Heart right ventricle (tissue), 16 donors: ENCODE results near the gene GPR162. TPM values are rescaled to one million over a fixed set of nuclear protein-coding genes. Genes with fewer than 3 reads are reported as not detected.

ENCODE experiments used
- ATAC-seq, 8 donors: fragments of 200-7000 bp; cut with Tn5 transposase; one replicate each; pipeline ENCODE4 v1.9.1; 2020; ENCODE audit warnings: mild to moderate bottlenecking in 8 of 8, moderate library complexity in 8 of 8, moderate number of reproducible peaks in 1 of 8
- DNase-seq, 2 donors: peaks; one replicate each; pipeline ENCODE4 v3.0.0-alpha.2; 2020
- H3K27ac ChIP-seq, 10 donors: fragments of 200-600 bp; sonication (generic) in 2 of 10; one replicate each; pipeline versions ENCODE4 v1.5.0 to v1.8.0; 2020 to 2022; ENCODE audit warnings: mild to moderate bottlenecking in 3 of 10
- H3K27me3 ChIP-seq, 7 donors: fragments of 200-600 bp; one replicate each; pipeline ENCODE4 v1.8.0; 2021 to 2022; ENCODE audit warnings: mild to moderate bottlenecking in 2 of 7
- H3K36me3 ChIP-seq, 9 donors: fragments of 200-600 bp; sonication (generic) in 1 of 9; one replicate each; pipeline versions ENCODE4 v1.5.0 to v1.8.0; 2020 to 2022; ENCODE audit warnings: mild to moderate bottlenecking in 2 of 9
- H3K4me1 ChIP-seq, 9 donors: fragments of 200-600 bp; sonication (generic) in 1 of 9; one replicate each; pipeline versions ENCODE4 v1.5.0 to v1.8.0; 2020 to 2022; ENCODE audit warnings: mild to moderate bottlenecking in 4 of 9
- H3K4me3 ChIP-seq, 10 donors: fragments of 200-600 bp; sonication (generic) in 2 of 10; one replicate each; pipeline versions ENCODE4 v1.5.0 to v1.8.0; 2020 to 2022; ENCODE audit warnings: mild to moderate bottlenecking in 7 of 10, moderate library complexity in 2 of 10
- H3K9me3 ChIP-seq, 11 donors: fragments of 200-600 bp in 10 of 11; sonication (generic) in 2 of 11; one replicate each; pipeline versions ENCODE4 v1.5.0 to v1.8.0; 2013 to 2022; ENCODE audit warnings: mild to moderate bottlenecking in 2 of 11, control low read depth in 1 of 11, moderate library complexity in 1 of 11
- CTCF ChIP-seq, 9 donors: fragments of 200-600 bp; sonication (generic) in 2 of 9; IDR thresholded peaks; one replicate each; pipeline versions ENCODE4 v1.5.0 to v1.8.0; 2021 to 2022; ENCODE audit warnings: antibody characterized with exemption in 9 of 9, mild to moderate bottlenecking in 5 of 9, moderate library complexity in 1 of 9
- WGBS, 2 donors: extraction: QIAGEN DNeasy Blood & Tissue Kit; methylation state at CpG; one replicate each; pipeline ENCODE4 v1.1.7; 2013; ENCODE audit warnings: inconsistent platforms in 1 of 2; 5-methylcytosine and 5-hydroxymethylcytosine counted together
- intact Hi-C, 10 donors: fragments of 100-400 bp; cut with DNase I; formaldehyde crosslinking; loops; one replicate each; pipeline versions ENCODE4 v1.11.1 to v1.14.2; 2022
- polyA plus RNA-seq, 2 donors: library from polyadenylated mRNA; stranded (reverse); fragments of 200-250 nt; gene quantifications; one replicate each; pipeline ENCODE4 v1.2.3, GENCODE V29; 2013
- total RNA-seq, 10 donors: library from RNA; stranded (reverse); fragmentation: NEBNext Ultra II Directional in 3 of 10; extraction: Animal tissue kit (Norgen Biotek cat#: 25700) in 3 of 10; gene quantifications; one replicate each; pipeline versions ENCODE4 v1.2.1 to v1.2.4, GENCODE V29; 2021 to 2023
- donor health status: Arrhythmogenic right ventricular cardiomyopathy.
- donor health status: ischemic (EF 13 %, LVEDD 7.1; RV severe dilation, severe dysfunction).
- donor health status: healthy with polysubstance abuse.
- donor health status: DM: no; HTN: yes; CAD: no.
- donor health status: DM: no; HTN: no; CAD: no.
- donor health status: ischemic (EF 25% LVEDD 6.9; RV normal size, moderate dysfunction).
- donor health status: ischemic (EF 25% LVEDD 5.7; RV mildly dilated, moderate dysfunction).
- donor health status: healthy.
- donor health status: DM: yes; HTN: yes; CAD: no.
- donor health status: Ischemic cardiomyopathy.
- donor health status: ischemic (EF 35%, LVEDD 5.7; RV mildly dilated, moderate dysfunction).
- donor health status: nonischemic (EF 11% LVEDD 7.7; RV severe dilation, severe dysfunction).
- donor health status: DM: yes; HTN: yes; CAD: no.
- donor health status: PGD.
- donor health status: ischemic (EF 29% LVEDD 5.4; RV normal size, mild dysfunction).
- donor health status: nonischemic (EF 23%, LVEDD 6.1; RV moderate dilation, normal function).

The GPR162 gene
- total and polyA plus RNA-seq, 12 donors, result 1.8 to 16.8 (median 4.2) TPM

DNA sequence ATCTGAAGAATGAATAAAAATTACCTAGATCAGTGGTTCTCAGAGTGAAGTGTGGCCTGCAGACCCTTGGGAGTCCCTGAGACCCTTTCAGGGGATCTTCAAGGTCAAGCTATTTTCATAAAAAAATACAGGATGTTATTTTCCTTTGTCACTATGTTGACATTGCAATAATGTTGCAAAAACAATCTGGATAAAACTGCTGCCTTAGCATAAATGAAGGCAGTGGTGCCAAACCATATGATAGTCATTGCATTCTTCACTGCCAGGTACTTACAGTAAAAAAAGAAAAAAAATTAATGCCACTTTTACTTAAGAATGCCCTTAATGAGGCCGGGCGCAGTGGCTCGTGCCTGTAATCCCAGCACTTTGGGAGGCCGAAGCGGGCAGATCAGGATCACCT, 34.3 kb upstream of the GPR162 start:
- DNase-seq, result no peak
- H3K4me1 ChIP-seq, result peaks cover 0 to 43% (median 11%) of the 10 kb centered on the region in 9 donors
- intact Hi-C loops, result loop anchor here in 2 of 10 donors (5.0 kb wide), 1 partner anchor 35 kb away; the partner anchor contains the start of gene GPR162 (in 2 of the 2)
- ATAC-seq, result no peak
- 98% methylated on average over 5 of the region's 5 CpGs for WGBS, 2 donors
- no peaks in the 10 kb centered on the region for H3K9me3 ChIP-seq
- no peak overlapping the region for H3K4me3 ChIP-seq
- TF ChIP-seq CTCF (IDR thresholded peaks at IDR 0.05), result no peak
- no peaks in the 10 kb centered on the region for H3K36me3 ChIP-seq
- H3K27me3 ChIP-seq, result no peaks in the 10 kb centered on the region
- peak overlapping the region in 3 of 10 donors; percentile 10 to 38 (median 13) for H3K27ac ChIP-seq

DNA sequence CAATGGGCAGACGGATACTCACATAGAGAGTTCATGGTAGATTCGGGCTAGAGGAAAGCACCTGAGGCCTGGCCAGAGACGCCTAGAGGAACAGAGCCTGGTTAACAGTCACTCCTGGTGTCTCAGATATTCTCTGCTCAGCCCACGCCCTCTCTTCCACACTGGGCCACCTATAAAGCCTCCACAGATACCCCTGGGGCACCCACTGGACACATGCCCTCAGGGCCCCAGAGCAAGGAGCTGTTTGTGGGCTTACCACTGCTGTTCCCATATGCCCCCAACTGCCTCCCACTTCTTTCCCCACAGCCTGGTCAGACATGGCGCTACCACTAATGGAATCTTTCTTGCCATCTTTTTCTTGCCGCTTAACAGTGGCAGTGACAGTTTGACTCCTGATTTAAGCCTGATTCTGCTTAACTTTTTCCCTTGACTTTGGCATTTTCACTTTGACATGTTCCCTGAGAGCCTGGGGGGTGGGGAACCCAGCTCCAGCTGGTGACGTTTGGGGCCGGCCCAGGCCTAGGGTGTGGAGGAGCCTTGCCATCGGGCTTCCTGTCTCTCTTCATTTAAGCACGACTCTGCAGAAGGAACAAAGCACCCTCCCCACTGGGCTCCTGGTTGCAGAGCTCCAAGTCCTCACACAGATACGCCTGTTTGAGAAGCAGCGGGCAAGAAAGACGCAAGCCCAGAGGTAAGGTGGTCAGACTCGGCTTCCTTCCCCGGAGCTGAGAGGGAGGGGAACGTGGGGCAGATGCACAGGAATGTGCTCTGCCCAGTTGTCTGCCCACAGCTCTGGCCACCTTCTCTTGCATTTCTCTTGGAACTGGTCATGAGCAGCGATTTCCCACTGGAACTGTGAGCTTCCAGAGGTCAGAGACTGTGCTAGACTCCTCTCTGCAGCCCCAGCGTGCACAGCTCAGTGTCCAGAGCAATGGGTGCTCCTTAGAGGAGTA, 32.4 kb upstream of the GPR162 start, which contains the start of gene CD4:
Gene CD4, plus strand, starts transcription at position 557 of the 953 bp plus-strand sequence. CDS start 10,611 bp downstream, outside the sequence.
- H3K27me3 ChIP-seq, result peaks cover 0 to 1% (median 0%) of the 10 kb centered on the region in 7 donors
- intact Hi-C loops, result loop anchor here in 2 of 10 donors (5.0 kb wide), 1 partner anchor 33 kb away; the partner anchor contains the start of gene GPR162 (in 2 of the 2)
- ATAC-seq (peak; percentile 50 to 82 (median 72)), DNase-seq (peak; percentile 59 to 70)
- WGBS, 2 donors, result 65 to 67% methylated on average over 18 of the region's 18 CpGs
- peaks cover 0 to 1% (median 0%) of the 10 kb centered on the region in 9 donors for H3K36me3 ChIP-seq
- H3K27ac ChIP-seq, result peak within 1 kb of the TSS in 5 of 10 donors; percentile 14 to 86 (median 28)
- H3K4me1 ChIP-seq, result peaks cover 0 to 51% (median 15%) of the 10 kb centered on the region in 9 donors
- peak within 1 kb of the TSS in 7 of 10 donors; percentile 7 to 56 (median 41) for H3K4me3 ChIP-seq
- no peaks in the 10 kb centered on the region for H3K9me3 ChIP-seq
- TF ChIP-seq CTCF (IDR thresholded peaks at IDR 0.05), result no peak

- Histone ChIP-seq H3K27me3 (peaks cover 0 to 4% (median 0%) of the 10 kb centered on the region in 7 donors), H3K27ac (peak overlapping the region in 1 of 10 donors; percentile 86), H3K9me3 (no peaks in the 10 kb centered on the region), H3K4me3 (peak overlapping the region in 6 of 10 donors; percentile 2 to 56 (median 42)), H3K36me3 (peaks cover 0 to 14% (median 0%) of the 10 kb centered on the region in 9 donors), H3K4me1 (peaks cover 0 to 38% (median 9%) of the 10 kb centered on the region in 9 donors)
- intact Hi-C loops, result no loop called here
- no peak for ATAC-seq
- no peak for TF ChIP-seq CTCF (IDR thresholded peaks at IDR 0.05)
- no peak for DNase-seq
- WGBS, 2 donors, result 90 to 93% methylated on average over 12 of the region's 12 CpGs
These were observed 31.0 kb upstream of the GPR162 start for GRCh38 chr12:6790496-6791150.
